HepG2 (cell line): Measurements from ENCODE around the gene SETD5.

Experiments
- CTCF ChIP-seq: sonication (generic); formaldehyde crosslinking; IDR thresholded peaks from 2 replicates; pipeline ENCODE4 v1.5.0; 2020; ENCODE audit warnings: mild to moderate bottlenecking, missing genetic modification reagents, moderate library complexity
- EZH2 ChIP-seq: conservative IDR thresholded peaks from 2 replicates; pipeline ENCODE4 v1.6.1; 2012; ENCODE audit warnings: mild to moderate bottlenecking, low read depth, low read length, moderate library complexity
- FOXM1 ChIP-seq: sonication (generic); formaldehyde crosslinking; IDR thresholded peaks from 2 replicates; pipeline ENCODE4 v1.5.0; 2020; ENCODE audit warnings: missing genetic modification reagents
- HNRNPLL ChIP-seq: fragments of 200-400 bp; formaldehyde crosslinking; IDR thresholded peaks from 2 replicates; pipeline ENCODE4 v1.6.1; 2017; ENCODE audit warnings: mild to moderate bottlenecking, low read depth, low read length; ENCODE audit not compliant: poor library complexity, severe bottlenecking
- MYNN ChIP-seq: sonication (generic); formaldehyde crosslinking; IDR thresholded peaks from 2 replicates; pipeline ENCODE4 v1.4.0; 2020; ENCODE audit warnings: mild to moderate bottlenecking, low read depth, missing genetic modification reagents
- RAD21 ChIP-seq: fragments of 450-650 bp; formaldehyde crosslinking; IDR thresholded peaks from 2 replicates; pipeline ENCODE4 v1.5.0; 2020; ENCODE audit warnings: mild to moderate bottlenecking
- TEAD2 ChIP-seq: sonication (generic); formaldehyde crosslinking; IDR thresholded peaks from 2 replicates; pipeline ENCODE4 v1.9.0; 2021; ENCODE audit warnings: missing genetic modification reagents
- ZBTB21 ChIP-seq: sonication (generic); formaldehyde crosslinking; IDR thresholded peaks from 2 replicates; pipeline ENCODE4 v1.4.0; 2020; ENCODE audit warnings: missing genetic modification reagents
- TF ChIP-seq, protein P1 (sequence below): sonication (generic); formaldehyde crosslinking; IDR thresholded peaks from 2 replicates; pipeline ENCODE4 v1.4.0; 2020; ENCODE audit warnings: mild to moderate bottlenecking, missing genetic modification reagents
- TF ChIP-seq, protein P2 (sequence below): sonication (generic); formaldehyde crosslinking; IDR thresholded peaks from 2 replicates; pipeline ENCODE4 v1.4.0; 2020; ENCODE audit warnings: missing genetic modification reagents

GRCh38 chr3:9386078-9386459 is 11.3 kb upstream of the SETD5 start:
- TF ChIP-seq FOXM1 (CRISPR knock-in tag) (no peak), EZH2 (no peak), CTCF (no peak), MYNN (CRISPR knock-in tag) (no peak), HNRNPLL (no peak), ZBTB21 (CRISPR knock-in tag) (no peak), TEAD2 (CRISPR knock-in tag) (no peak), RAD21 (no peak)
- TF ChIP-seq, protein P1, sequence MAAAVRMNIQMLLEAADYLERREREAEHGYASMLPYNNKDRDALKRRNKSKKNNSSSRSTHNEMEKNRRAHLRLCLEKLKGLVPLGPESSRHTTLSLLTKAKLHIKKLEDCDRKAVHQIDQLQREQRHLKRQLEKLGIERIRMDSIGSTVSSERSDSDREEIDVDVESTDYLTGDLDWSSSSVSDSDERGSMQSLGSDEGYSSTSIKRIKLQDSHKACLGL (CRISPR knock-in tag), result no peak
- TF ChIP-seq, protein P2, sequence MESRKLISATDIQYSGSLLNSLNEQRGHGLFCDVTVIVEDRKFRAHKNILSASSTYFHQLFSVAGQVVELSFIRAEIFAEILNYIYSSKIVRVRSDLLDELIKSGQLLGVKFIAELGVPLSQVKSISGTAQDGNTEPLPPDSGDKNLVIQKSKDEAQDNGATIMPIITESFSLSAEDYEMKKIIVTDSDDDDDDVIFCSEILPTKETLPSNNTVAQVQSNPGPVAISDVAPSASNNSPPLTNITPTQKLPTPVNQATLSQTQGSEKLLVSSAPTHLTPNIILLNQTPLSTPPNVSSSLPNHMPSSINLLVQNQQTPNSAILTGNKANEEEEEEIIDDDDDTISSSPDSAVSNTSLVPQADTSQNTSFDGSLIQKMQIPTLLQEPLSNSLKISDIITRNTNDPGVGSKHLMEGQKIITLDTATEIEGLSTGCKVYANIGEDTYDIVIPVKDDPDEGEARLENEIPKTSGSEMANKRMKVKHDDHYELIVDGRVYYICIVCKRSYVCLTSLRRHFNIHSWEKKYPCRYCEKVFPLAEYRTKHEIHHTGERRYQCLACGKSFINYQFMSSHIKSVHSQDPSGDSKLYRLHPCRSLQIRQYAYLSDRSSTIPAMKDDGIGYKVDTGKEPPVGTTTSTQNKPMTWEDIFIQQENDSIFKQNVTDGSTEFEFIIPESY (CRISPR knock-in tag), result no peak
